Psoas muscle (tissue), 8 donors: ENCODE results near the gene CASQ2. TPM values are rescaled to one million over a fixed set of nuclear protein-coding genes. Genes with fewer than 3 reads are reported as not detected.

Experiments
- ATAC-seq, 4 donors: fragments of 200-7000 bp; cut with Tn5 transposase; one replicate each; pipeline ENCODE4 v1.9.1; 2020; ENCODE audit warnings: moderate library complexity in 3 of 4, mild to moderate bottlenecking in 2 of 4
- DNase-seq, 2 donors: peaks; one replicate each; pipeline ENCODE4 v3.0.0-alpha.2; 2020
- H3K27ac ChIP-seq: fragments of 200-600 bp; one replicate; pipeline ENCODE4 v1.8.0; 2022
- H3K27me3 ChIP-seq, 3 donors: fragments of 200-600 bp in 1 of 3; one replicate each; pipeline versions ENCODE4 v1.6.1 to v1.8.0; 2013 to 2022; ENCODE audit warnings: low read length in 2 of 3, mild to moderate bottlenecking in 2 of 3, moderate library complexity in 1 of 3; ENCODE audit not compliant: insufficient read depth in 3 of 3
- H3K36me3 ChIP-seq, 2 donors: fragments of 200-600 bp in 1 of 2; one replicate each; pipeline versions ENCODE4 v1.6.1 to v1.8.0; 2013 to 2022; ENCODE audit warnings: low read depth in 1 of 2, mild to moderate bottlenecking in 1 of 2, moderate library complexity in 1 of 2; ENCODE audit not compliant: insufficient read depth in 1 of 2
- H3K4me1 ChIP-seq: fragments of 200-600 bp; one replicate; pipeline ENCODE4 v1.8.0; 2022
- H3K4me3 ChIP-seq: fragments of 200-600 bp; one replicate; pipeline ENCODE4 v1.8.0; 2022; ENCODE audit warnings: mild to moderate bottlenecking
- H3K9me3 ChIP-seq: fragments of 200-600 bp; one replicate; pipeline ENCODE4 v1.8.0; 2022
- CTCF ChIP-seq: fragments of 200-600 bp; IDR thresholded peaks from one replicate; pipeline ENCODE4 v1.8.0; 2022; ENCODE audit warnings: antibody characterized with exemption
- WGBS, 3 donors: extraction: QIAGEN DNeasy Blood & Tissue Kit; methylation state at CpG; one replicate each; pipeline versions ENCODE4 v1.1.6 to v1.1.7; 2013; 5-methylcytosine and 5-hydroxymethylcytosine counted together
- intact Hi-C, 2 donors: fragments of 100-400 bp; cut with DNase I; formaldehyde crosslinking; loops; one replicate each; pipeline versions ENCODE4 v1.11.0 to v1.14.2; 2022
- long read RNA-seq, 2 donors: library from polyadenylated mRNA; unstranded; transcript quantifications; one replicate each; pipeline ENCODE4 v2.0.0, GENCODE V29; 2021
- polyA plus RNA-seq, 3 donors: library from polyadenylated mRNA; stranded (reverse); fragments of 200-250 nt; gene quantifications; one replicate each; pipeline ENCODE4 v1.2.3, GENCODE V29; 2013
- total RNA-seq, 4 donors: library from RNA; stranded (reverse); fragmentation: NEBNext Ultra II Directional in 2 of 4; extraction: Animal tissue kit (Norgen Biotek cat#: 25700) in 2 of 4; gene quantifications; one replicate each; pipeline versions ENCODE4 v1.2.1 to v1.2.4, GENCODE V29; 2021 to 2023
- donor health status: healthy with polysubstance abuse.
- donor health status: DM: no; HTN: no; CAD: no; lungs with moderate emphysema.
- donor health status: Bipolar disorder and iron deficiency.
- donor health status: healthy.
- donor health status: DM: yes; HTN: yes; CAD: no.
- donor health status: DM: no; HTN: no; CAD: no.
- donor health status: DM: no; HTN: no; CAD: no.
- donor health status: DM: yes; HTN: yes; CAD: no.

CASQ2 gene
- total RNA-seq = 100 to 1,000 TPM in 2 of 4 donors, 10 to 100 TPM in 2; 56.4 to 271 (median 148) TPM
- 10 to 100 TPM; 68.3 to 85.0 (median 84.0) TPM for polyA plus RNA-seq
- long read RNA-seq, donor 1, transcript CASQ2-201 (11 exons, 2,674 nt) = major isoform, 13 of 17 reads
- long read RNA-seq, donor 1, partial matches to known transcripts = 3 of 17 reads
- long read RNA-seq, donor 1, other reads (novel, unspliced or antisense) = 1 of 17 reads
- long read RNA-seq, donor 2, transcript CASQ2-201 (11 exons, 2,674 nt) = major isoform, 42 of 48 reads
- long read RNA-seq, donor 2, partial matches to known transcripts = 5 of 48 reads
- long read RNA-seq, donor 2, other reads (novel, unspliced or antisense) = 1 of 48 reads

GRCh38 chr1:115768549-115768948, at the start of gene CASQ2:
TSS of gene CASQ2 (minus strand) at chr1:115768714. CDS start at chr1:115768541, 173 bp downstream.
- 18 to 41% (median 20%) methylated on average over 8 of the region's 8 CpGs for WGBS, 3 donors
- ATAC-seq = peak; percentile 79 to 86 (median 82)

GRCh38 chr1:115815694-115816093, 47.2 kb upstream of the CASQ2 start:
- H3K27me3 ChIP-seq = no peaks in the 10 kb centered on the region
- no peaks in the 10 kb centered on the region for H3K36me3 ChIP-seq
- TF ChIP-seq CTCF = no peak
- DNase-seq = no peak
- H3K4me1 ChIP-seq = no peaks in the 10 kb centered on the region
- no peak overlapping the region for H3K4me3 ChIP-seq
- H3K27ac ChIP-seq = no peak overlapping the region
- intact Hi-C loops = no loop called here
- peak in 3 of 4 donors; percentile 56 to 80 (median 63) for ATAC-seq
- H3K9me3 ChIP-seq = no peaks in the 10 kb centered on the region
- 27 to 48% (median 31%) methylated on average over 3 of the region's 3 CpGs for WGBS, 3 donors

More at GRCh38 chr1:115768549-115768948, at the start of gene CASQ2:
- Histone ChIP-seq H3K36me3 (no peaks in the 10 kb centered on the region), H3K27ac (peak within 1 kb of the TSS; percentile 91), H3K9me3 (no peaks in the 10 kb centered on the region), H3K4me1 (peaks cover 51% of the 10 kb centered on the region), H3K4me3 (peak within 1 kb of the TSS; percentile 66), H3K27me3 (no peaks in the 10 kb centered on the region)
- no peak for TF ChIP-seq CTCF
- intact Hi-C loops = no loop called here
- DNase-seq = peak; percentile 26 to 73

GRCh38 chr1:115814685-115815398, 46.3 kb upstream of the CASQ2 start:
- ATAC-seq = no peak
- intact Hi-C loops = no loop called here
- Histone ChIP-seq H3K9me3 (no peaks in the 10 kb centered on the region), H3K4me1 (no peaks in the 10 kb centered on the region), H3K27me3 (no peaks in the 10 kb centered on the region), H3K27ac (no peak overlapping the region), H3K4me3 (no peak overlapping the region), H3K36me3 (no peaks in the 10 kb centered on the region)
- WGBS, 3 donors = 65 to 86% (median 69%) methylated on average over 4 of the region's 4 CpGs
- DNase-seq = no peak
- no peak for TF ChIP-seq CTCF

GRCh38 chr1:115813727-115814126, 45.2 kb upstream of the CASQ2 start:
- H3K27ac ChIP-seq = no peak overlapping the region
- ATAC-seq = no peak
- H3K36me3 ChIP-seq = no peaks in the 10 kb centered on the region
- no peak for TF ChIP-seq CTCF
- H3K4me3 ChIP-seq = no peak overlapping the region
- no peaks in the 10 kb centered on the region for H3K27me3 ChIP-seq
- 83 to 100% (median 95%) methylated on average over 1 of the region's 1 CpG for WGBS, 3 donors
- no peak for DNase-seq
- H3K4me1 ChIP-seq = no peaks in the 10 kb centered on the region
- no peaks in the 10 kb centered on the region for H3K9me3 ChIP-seq
- intact Hi-C loops = no loop called here
